H1 (cell line): ENCODE data around the gene NOLC1. TPM values are rescaled to one million over a fixed set of nuclear protein-coding genes. Genes with fewer than 3 reads are reported as not detected.

Experiments
- CTCF ChIA-PET: fragments of 300-600 bp; sonication (Branson Sonifier 250); formaldehyde crosslinking; loops from one replicate; lab custom pipeline; 2021; ENCODE audit not compliant: partially characterized antibody; lab: Charles Lee
- POLR2A ChIA-PET: fragments of 300-600 bp; sonication (Branson Sonifier 250); formaldehyde crosslinking; loops from one replicate; lab custom pipeline; 2021; ENCODE audit warnings: inconsistent platforms; ENCODE audit not compliant: partially characterized antibody; lab: Charles Lee
- DNase-seq, 2 experiments: peaks; one replicate each; pipeline versions ENCODE4 v3.0.0 to v3.0.0-alpha.2; 2010 to 2022; ENCODE audit warnings: low spot score in 2 of 2, low read depth in 1 of 2, mixed read lengths in 1 of 2
- FAIRE-seq: peaks from 2 replicates; lab custom pipeline; 2011; peaks lifted over from hg19 to GRCh38; lab: Jason Lieb, UNC
- H2AFZ ChIP-seq: 2 replicates; pipeline ENCODE4 v1.8.1; 2012; ENCODE audit warnings: low read length, inconsistent platforms
- H2AK5ac ChIP-seq: 2 replicates; pipeline ENCODE4 v1.6.1; 2013; ENCODE audit warnings: low read depth, low read length
- H2BK120ac ChIP-seq: replicated peaks from 2 replicates; pipeline ENCODE3; 2013; ENCODE audit warnings: low read depth, low read length, inconsistent platforms
- H2BK12ac ChIP-seq: 2 replicates; pipeline ENCODE4 v1.6.1; 2013; ENCODE audit warnings: low read depth, low read length
- H2BK15ac ChIP-seq: 2 replicates; pipeline ENCODE4 v1.6.1; 2013; ENCODE audit warnings: low read length
- H2BK20ac ChIP-seq: 2 replicates; pipeline ENCODE4 v1.6.1; 2013; ENCODE audit warnings: low read length
- H2BK5ac ChIP-seq: 2 replicates; pipeline ENCODE4 v1.6.1; 2013; ENCODE audit warnings: low read depth, low read length
- H3K14ac ChIP-seq: 2 replicates; pipeline ENCODE4 v1.6.1; 2013; ENCODE audit warnings: inconsistent platforms; ENCODE audit not compliant: insufficient read length
- H3K18ac ChIP-seq: 2 replicates; pipeline ENCODE4 v1.6.1; 2013; ENCODE audit warnings: low read length; ENCODE audit errors: extremely low read depth
- H3K23ac ChIP-seq: 2 replicates; pipeline ENCODE4 v1.6.1; 2013; ENCODE audit warnings: inconsistent platforms; ENCODE audit not compliant: insufficient read length
- H3K23me2 ChIP-seq: 2 replicates; pipeline ENCODE4 v1.6.1; 2013; ENCODE audit warnings: low read depth, low read length
- H3K27ac ChIP-seq: 2 replicates; pipeline ENCODE4 v1.6.1; 2011; ENCODE audit warnings: low read depth, low read length, inconsistent platforms
- H3K27me3 ChIP-seq, 4 experiments: replicated peaks in 1 of 4; 1 replicate in 1 of 4; 2 replicates in 3 of 4; pipeline versions ENCODE4 v1.6.1 to v1.8.1; 2011 to 2013; ENCODE audit warnings: low read length in 3 of 4, mild to moderate bottlenecking in 3 of 4, inconsistent platforms in 2 of 4, mixed read lengths in 2 of 4, moderate library complexity in 1 of 4; ENCODE audit not compliant: control insufficient read depth in 3 of 4, insufficient read depth in 3 of 4; ENCODE audit errors: extremely low read depth in 1 of 4
- H3K36me3 ChIP-seq, 4 experiments: 2 replicates each; pipeline versions ENCODE4 v1.6.1 to v1.8.1; 2011 to 2013; ENCODE audit warnings: mild to moderate bottlenecking in 4 of 4, low read length in 3 of 4, moderate library complexity in 2 of 4, control low read depth in 1 of 4, inconsistent platforms in 1 of 4; ENCODE audit not compliant: insufficient read depth in 4 of 4, control insufficient read depth in 2 of 4
- H3K4ac ChIP-seq: replicated peaks from 2 replicates; pipeline ENCODE3; 2013; ENCODE audit warnings: low read length, low read depth, mixed read lengths, inconsistent platforms; ENCODE audit not compliant: insufficient read length
- H3K4me1 ChIP-seq, 4 experiments: replicated peaks in 1 of 4; 1 replicate in 1 of 4; 2 replicates in 3 of 4; pipeline versions ENCODE4 v1.6.1 to v1.8.1; 2011 to 2013; ENCODE audit warnings: low read length in 3 of 4, inconsistent platforms in 2 of 4, mixed read lengths in 1 of 4; ENCODE audit not compliant: insufficient read depth in 4 of 4, control insufficient read depth in 3 of 4
- H3K4me2 ChIP-seq, 2 experiments: 2 replicates each; pipeline versions ENCODE4 v1.6.1 to v1.8.1; 2011 to 2013; ENCODE audit warnings: low read depth in 2 of 2, low read length in 2 of 2, control low read depth in 1 of 2, inconsistent platforms in 1 of 2, mild to moderate bottlenecking in 1 of 2; ENCODE audit not compliant: insufficient read depth in 1 of 2
- H3K4me3 ChIP-seq, 4 experiments: fragments of 200-600, 300-600 bp in 1 of 4; sonication (generic), shearing (Covaris generic), sonication (Bioruptor Twin) in 1 of 4; 2 replicates each; pipeline versions ENCODE4 v1.5.1 to v1.8.1; 2011 to 2016; ENCODE audit warnings: low read length in 4 of 4, low read depth in 3 of 4, control low read depth in 2 of 4, inconsistent platforms in 2 of 4, mild to moderate bottlenecking in 2 of 4, mixed read lengths in 1 of 4, moderate library complexity in 1 of 4; ENCODE audit not compliant: insufficient read depth in 2 of 4; ENCODE audit errors: extremely low read depth in 1 of 4
- H3K56ac ChIP-seq: replicated peaks from 2 replicates; pipeline ENCODE3; 2013; ENCODE audit warnings: low read depth, mild to moderate bottlenecking, mixed read lengths, low read length, inconsistent platforms; ENCODE audit not compliant: insufficient read length
- H3K79me1 ChIP-seq: 2 replicates; pipeline ENCODE4 v1.6.1; 2013; ENCODE audit warnings: low read depth, low read length, control low read depth
- H3K79me2 ChIP-seq, 2 experiments: 2 replicates each; pipeline versions ENCODE4 v1.6.1 to v1.8.1; 2012 to 2013; ENCODE audit warnings: low read length in 2 of 2, mild to moderate bottlenecking in 2 of 2, inconsistent platforms in 1 of 2; ENCODE audit not compliant: insufficient read depth in 2 of 2, control insufficient read depth in 1 of 2
- H3K9ac ChIP-seq, 4 experiments: replicated peaks in 1 of 4; 1 replicate in 1 of 4; 2 replicates in 3 of 4; pipeline versions ENCODE4 v1.6.1 to v1.8.1; 2011 to 2013; ENCODE audit warnings: low read depth in 3 of 4, low read length in 3 of 4, control low read depth in 2 of 4, mild to moderate bottlenecking in 2 of 4, moderate library complexity in 2 of 4, inconsistent platforms in 1 of 4; ENCODE audit errors: extremely low read depth in 1 of 4
- H3K9me3 ChIP-seq, 2 experiments: 2 replicates each; pipeline versions ENCODE4 v1.6.1 to v1.8.1; 2012 to 2013; ENCODE audit warnings: mild to moderate bottlenecking in 2 of 2, moderate library complexity in 2 of 2, control low read depth in 1 of 2, inconsistent platforms in 1 of 2, low read depth in 1 of 2, low read length in 1 of 2, mixed read lengths in 1 of 2; ENCODE audit not compliant: insufficient read depth in 2 of 2
- H4K20me1 ChIP-seq, 2 experiments: replicated peaks in 1 of 2; 2 replicates each; pipeline versions ENCODE3 to v1.8.1; 2011 to 2013; ENCODE audit warnings: inconsistent platforms in 2 of 2, low read length in 2 of 2, mild to moderate bottlenecking in 1 of 2; ENCODE audit not compliant: insufficient read depth in 2 of 2, control insufficient read depth in 1 of 2
- H4K5ac ChIP-seq: 2 replicates; pipeline ENCODE4 v1.6.1; 2013; ENCODE audit warnings: low read length, low read depth, mixed read lengths, inconsistent platforms; ENCODE audit not compliant: insufficient read length
- H4K8ac ChIP-seq: 2 replicates; pipeline ENCODE4 v1.8.0; 2013; ENCODE audit warnings: mild to moderate bottlenecking, moderate library complexity, low read length, inconsistent platforms; ENCODE audit not compliant: insufficient read depth; ENCODE audit errors: extremely low read depth
- H4K91ac ChIP-seq: replicated peaks from 2 replicates; pipeline ENCODE3; 2013; ENCODE audit warnings: low read length, mixed read lengths, inconsistent platforms; ENCODE audit not compliant: insufficient read length
- BACH1 ChIP-seq: IDR thresholded peaks from 2 replicates; pipeline ENCODE4 v1.6.1; 2012; ENCODE audit warnings: low read length, improper control_type of control experiment
- CBX5 ChIP-seq: fragments of 300-800, 300-1000 bp; sonication (generic); IDR thresholded peaks from 2 replicates; pipeline ENCODE4 v1.7.1; 2016; ENCODE audit warnings: antibody characterized with exemption, low read length, low read depth
- EZH2 ChIP-seq: fragments of 200-600 bp; sonication (generic); IDR thresholded peaks from 2 replicates; pipeline ENCODE4 v1.7.1; 2012; ENCODE audit warnings: low read depth, mild to moderate bottlenecking, moderate library complexity, low read length, inconsistent platforms; ENCODE audit not compliant: severe bottlenecking
- HDAC2 ChIP-seq, 2 experiments: fragments of 300-600 bp in 1 of 2; sonication (generic) in 1 of 2; IDR thresholded peaks; 2 replicates each; pipeline ENCODE4 v1.6.1; 2011 to 2012; ENCODE audit warnings: low read depth in 2 of 2, low read length in 2 of 2, mild to moderate bottlenecking in 2 of 2, moderate library complexity in 2 of 2, borderline replicate concordance in 1 of 2, inconsistent platforms in 1 of 2
- KDM1A ChIP-seq: fragments of 200-600, 300-600 bp; sonication (generic); IDR thresholded peaks from 2 replicates; pipeline ENCODE4 v1.7.1; 2016; ENCODE audit warnings: mild to moderate bottlenecking, low read length, borderline replicate concordance
- POLR2A ChIP-seq, 2 experiments: IDR thresholded peaks; 1 replicate in 1 of 2; 2 replicates in 1 of 2; pipeline ENCODE4 v1.6.1; 2011; ENCODE audit warnings: low read depth in 2 of 2, low read length in 2 of 2, mild to moderate bottlenecking in 2 of 2; ENCODE audit errors: control extremely low read depth in 1 of 2
- POLR2AphosphoS5 ChIP-seq: IDR thresholded peaks from 2 replicates; pipeline ENCODE4 v1.6.1; 2011; ENCODE audit warnings: low read depth, low read length
- SAP30 ChIP-seq: fragments of 300-600 bp; sonication (generic); IDR thresholded peaks from 2 replicates; pipeline ENCODE4 v1.7.1; 2012; ENCODE audit warnings: low read length, moderate library complexity, mild to moderate bottlenecking, inconsistent platforms; ENCODE audit not compliant: insufficient read depth, insufficient replicate concordance
- SIX5 ChIP-seq: IDR thresholded peaks from 2 replicates; pipeline ENCODE4 v1.6.1; 2011; ENCODE audit warnings: mild to moderate bottlenecking, low read depth, low read length
- WGBS, 2 experiments: shearing (Covaris generic) in 1 of 2; methylation state at CpG; one replicate each; pipeline versions ENCODE4 v1.1.6 to v1.1.7; 2013 to 2015; ENCODE audit warnings: low lambda C conversion rate in 2 of 2, mixed read lengths in 2 of 2, inconsistent platforms in 1 of 2, low coverage in 1 of 2, missing lambda C conversion rate in 1 of 2; ENCODE audit not compliant: insufficient replicate concordance in 2 of 2, insufficient coverage in 1 of 2, insufficient read length in 1 of 2; ENCODE audit errors: extremely low coverage in 1 of 2, missing lambda C conversion rate in 1 of 2; 5-methylcytosine and 5-hydroxymethylcytosine counted together
- polyA plus RNA-seq, 7 experiments: library from polyadenylated mRNA; depleted of rRNA in 3 of 7; stranded (reverse) in 5 of 7; unstranded in 2 of 7; fragments of >200 nt in 5 of 7; fragments of 200-250 nt in 2 of 7; gene quantifications; 1 replicate in 5 of 7; 2 replicates in 1 of 7; 4 replicates in 1 of 7; pipeline versions ENCODE4 v1.2.1 to v1.2.3, GENCODE V29; 2011 to 2013; ENCODE audit warnings: missing spikeins in 2 of 7, mixed read lengths in 2 of 7
- total RNA-seq: library from RNA; stranded (reverse); fragmentation: NEBNext Ultra II Directional; extraction: Animal tissue kit (Norgen Biotek cat#: 25700); gene quantifications from 2 replicates; pipeline ENCODE4 v1.2.1, GENCODE V29; 2021

NOLC1 gene
- total and polyA plus RNA-seq, 2 of the 8 experiments (the other 6 are each of a cell fraction or from before 2014, with no cell fraction given), result 86.3 to 191 TPM

- Histone ChIP-seq H2BK20ac (no peak within 1 kb of the TSS; the same call in 1 of the 2 replicates), H3K18ac (peak within 1 kb of the TSS; percentile 98), H4K5ac (peak within 1 kb of the TSS; percentile 79), H3K23ac (no peak within 1 kb of the TSS), H3K9me3 (no peaks in the 10 kb centered on the region), H2AK5ac (peak within 1 kb of the TSS; percentile 88; the same call in 1 of the 2 replicates), H3K23me2 (peaks cover 10% of the 10 kb centered on the region; the same call in 1 of the 2 replicates), H2BK15ac (no peak within 1 kb of the TSS), H3K4ac (peak within 1 kb of the TSS; percentile 85), H2AFZ (peak within 1 kb of the TSS; percentile 99), H4K91ac (peak within 1 kb of the TSS; percentile 76), H3K79me1 (peaks cover 3% of the 10 kb centered on the region), H4K20me1 (peaks cover 18 to 22% of the 10 kb centered on the region in 2 experiments), H2BK120ac (peak within 1 kb of the TSS; percentile 31), H3K36me3 (peaks cover under 1 to 5% (median 3%) of the 10 kb centered on the region in 4 experiments; a peak in 7 of 8 replicates), H3K79me2 (peaks cover 39 to 49% of the 10 kb centered on the region in 2 experiments), H2BK5ac (peak within 1 kb of the TSS; percentile 92), H3K27me3 (no peaks in the 10 kb centered on the region), H3K27ac (peak within 1 kb of the TSS; percentile 92), H2BK12ac (peak within 1 kb of the TSS; percentile 77), H3K4me2 (peak within 1 kb of the TSS; percentile 90 to 94), H3K56ac (peak within 1 kb of the TSS; percentile 92), H3K14ac (peak within 1 kb of the TSS; percentile 33), H4K8ac (peak within 1 kb of the TSS; percentile 99), H3K9ac (peak within 1 kb of the TSS; percentile 97 to 98 (median 98)), H3K4me3 (peak within 1 kb of the TSS; percentile 75 to 95 (median 86)), H3K4me1 (peaks cover 0 to 12% (median 3%) of the 10 kb centered on the region in 4 experiments; a peak in 4 of 7 replicates)
- 1% methylated on average over 54 of the region's 64 CpGs; no CpG with 5 or more reads in 1 of the 2 experiments for WGBS, 2 experiments
- ChIA-PET CTCF (interaction anchor here (1.1 to 2.8 kb wide), 6 partner anchors 10 to 265 kb away, joined by 3 to 28 read pairs (median 4); partner anchors contain the start of gene NOLC1), POLR2A (interaction anchor here (0.6 to 3.7 kb wide), 17 partner anchors 9 to 265 kb away, joined by 3 to 23 read pairs (median 4); partner anchors contain the start of genes LDB1 and NOLC1)
- DNase-seq (peak; percentile 93 to 97), FAIRE-seq (peak; percentile 96)
- TF ChIP-seq SIX5 (peak; percentile 99), BACH1 (peak; percentile 6; the same call in 1 of the 2 replicates), POLR2AphosphoS5 (peak; percentile 86), KDM1A (peak; percentile 61; the same call in 1 of the 2 replicates), CBX5 (no peak), POLR2A (IDR thresholded peaks at IDR 0.05; ENCODE audit: control extremely low read depth in 1 of 2, low read depth in 2 of 2, low read length in 2 of 2) (peak; percentile 85 to 94), HDAC2 (IDR thresholded peaks at IDR 0.05; ENCODE audit: borderline replicate concordance in 1 of 2, low read depth in 2 of 2, low read length in 2 of 2) (0 out of 4 replicates have a peak, but pooled peaks of 1 of the 2 experiments have one; percentile 52), SAP30 (peak; percentile 1), EZH2 (no peak)
Observed at GRCh38 chr10:102132563-102133372, 19.4 kb upstream of the NOLC1 start, which contains the start of gene PPRC1. TSS of gene PPRC1 (plus strand) at chr10:102133040. CDS start at chr10:102133069, 29 bp downstream.
